IPS-20b (cell line): ENCODE data around the gene ANKRD36.
"Not testable (repeated sequence)": the region's sequence is repeated elsewhere in the genome, so short reads cannot be mapped to it uniquely, and the experiment has no call there.

Experiments
- H3K27ac ChIP-seq: one replicate; pipeline ENCODE4 v1.5.1; 2013; ENCODE audit warnings: low read length
- H3K27me3 ChIP-seq: 2 replicates; pipeline ENCODE4 v1.6.1; 2013; ENCODE audit warnings: mild to moderate bottlenecking, low read length, inconsistent platforms; ENCODE audit not compliant: insufficient read depth
- H3K36me3 ChIP-seq: 2 replicates; pipeline ENCODE4 v1.6.1; 2013; ENCODE audit warnings: low read depth, mild to moderate bottlenecking, inconsistent platforms, low read length, moderate library complexity; ENCODE audit not compliant: insufficient read depth
- H3K4me1 ChIP-seq: 2 replicates; pipeline ENCODE4 v1.6.1; 2013; ENCODE audit warnings: mild to moderate bottlenecking, control low read depth, inconsistent platforms, low read length, moderate library complexity; ENCODE audit not compliant: insufficient read depth
- H3K4me3 ChIP-seq: 2 replicates; pipeline ENCODE4 v1.5.1; 2013; ENCODE audit warnings: mild to moderate bottlenecking, low read length, inconsistent platforms
- H3K9ac ChIP-seq: 2 replicates; pipeline ENCODE4 v1.6.1; 2013; ENCODE audit warnings: low read depth, mild to moderate bottlenecking, inconsistent platforms, low read length, moderate library complexity
- H3K9me3 ChIP-seq: 2 replicates; pipeline ENCODE4 v1.6.1; 2013; ENCODE audit warnings: mild to moderate bottlenecking, low read depth, low read length, inconsistent platforms; ENCODE audit not compliant: insufficient read depth

The ANKRD36 gene

GRCh38 chr2:97113050-97113881, at the start of gene ANKRD36:
TSS of gene ANKRD36 (plus strand) at chr2:97113153. CDS start at chr2:97113740, 587 bp downstream.
- H3K36me3 ChIP-seq, H3K4me1 ChIP-seq, H3K27me3 ChIP-seq, H3K27ac ChIP-seq, H3K9me3 ChIP-seq: not testable (repeated sequence)
- Histone ChIP-seq H3K4me3 (peak within 1 kb of the TSS; percentile 71), H3K9ac (peak within 1 kb of the TSS; percentile 56; the same call in 1 of the 2 replicates)

- not testable (repeated sequence) for H3K4me3 ChIP-seq, H3K4me1 ChIP-seq, H3K27me3 ChIP-seq, H3K9ac ChIP-seq, H3K36me3 ChIP-seq, H3K27ac ChIP-seq, H3K9me3 ChIP-seq
Observed at GRCh38 chr2:97066030-97066429, 46.9 kb upstream of the ANKRD36 start.

GRCh38 chr2:97067279-97068004, 45.5 kb upstream of the ANKRD36 start:
- H3K9me3 ChIP-seq: no peaks in the 10 kb centered on the region
- H3K4me1 ChIP-seq: no peaks in the 10 kb centered on the region
- H3K4me3 ChIP-seq: no peak overlapping the region
- no peak overlapping the region for H3K27ac ChIP-seq
- no peak overlapping the region for H3K9ac ChIP-seq
- no peaks in the 10 kb centered on the region for H3K27me3 ChIP-seq
- H3K36me3 ChIP-seq: no peaks in the 10 kb centered on the region

- Histone ChIP-seq H3K27me3 (no peaks in the 10 kb centered on the region), H3K4me3 (no peak overlapping the region), H3K9ac (no peak overlapping the region), H3K36me3 (no peaks in the 10 kb centered on the region), H3K27ac (no peak overlapping the region), H3K9me3 (no peaks in the 10 kb centered on the region), H3K4me1 (no peaks in the 10 kb centered on the region)
Observed at GRCh38 chr2:97068074-97068473, 44.9 kb upstream of the ANKRD36 start.

GRCh38 chr2:97068722-97069121, 44.2 kb upstream of the ANKRD36 start:
- H3K27me3 ChIP-seq, H3K27ac ChIP-seq, H3K9ac ChIP-seq, H3K9me3 ChIP-seq, H3K36me3 ChIP-seq, H3K4me1 ChIP-seq, H3K4me3 ChIP-seq: not testable (repeated sequence)

GRCh38 chr2:97070915-97071314, 42.0 kb upstream of the ANKRD36 start:
- H3K36me3 ChIP-seq, H3K9me3 ChIP-seq, H3K27me3 ChIP-seq: not testable (repeated sequence)

GRCh38 chr2:97077213-97077612, 35.7 kb upstream of the ANKRD36 start:
- not testable (repeated sequence) for H3K27ac ChIP-seq, H3K27me3 ChIP-seq, H3K4me1 ChIP-seq, H3K9ac ChIP-seq, H3K36me3 ChIP-seq, H3K4me3 ChIP-seq, H3K9me3 ChIP-seq

More at GRCh38 chr2:97070915-97071314, 42.0 kb upstream of the ANKRD36 start:
- not testable (repeated sequence) for H3K4me3 ChIP-seq, H3K27ac ChIP-seq, H3K4me1 ChIP-seq, H3K9ac ChIP-seq

- H3K4me1 ChIP-seq, H3K9me3 ChIP-seq, H3K36me3 ChIP-seq, H3K9ac ChIP-seq, H3K27ac ChIP-seq, H3K4me3 ChIP-seq, H3K27me3 ChIP-seq: not testable (repeated sequence)
Observed at GRCh38 chr2:97080855-97081254, 32.1 kb upstream of the ANKRD36 start.

GRCh38 chr2:97082206-97082605, 30.7 kb upstream of the ANKRD36 start:
- H3K4me1 ChIP-seq, H3K27me3 ChIP-seq, H3K36me3 ChIP-seq, H3K9me3 ChIP-seq, H3K27ac ChIP-seq, H3K9ac ChIP-seq, H3K4me3 ChIP-seq: not testable (repeated sequence)

GRCh38 chr2:97083516-97083915, 29.4 kb upstream of the ANKRD36 start:
- not testable (repeated sequence) for H3K4me1 ChIP-seq

GRCh38 chr2:97085093-97085492, 27.9 kb upstream of the ANKRD36 start:
- not testable (repeated sequence) for H3K9ac ChIP-seq, H3K27ac ChIP-seq, H3K36me3 ChIP-seq, H3K4me3 ChIP-seq, H3K9me3 ChIP-seq, H3K4me1 ChIP-seq, H3K27me3 ChIP-seq

More at GRCh38 chr2:97083516-97083915, 29.4 kb upstream of the ANKRD36 start:
- H3K27ac ChIP-seq, H3K4me3 ChIP-seq, H3K27me3 ChIP-seq, H3K9ac ChIP-seq, H3K9me3 ChIP-seq, H3K36me3 ChIP-seq: not testable (repeated sequence)

GRCh38 chr2:97088706-97089105, 24.2 kb upstream of the ANKRD36 start:
- not testable (repeated sequence) for H3K4me3 ChIP-seq, H3K9ac ChIP-seq

More at GRCh38 chr2:97088706-97089105, 24.2 kb upstream of the ANKRD36 start:
- not testable (repeated sequence) for H3K27me3 ChIP-seq, H3K4me1 ChIP-seq, H3K36me3 ChIP-seq, H3K27ac ChIP-seq, H3K9me3 ChIP-seq
